Measurements from ENCODE around the gene SIM1. TPM values are rescaled to one million over a fixed set of nuclear protein-coding genes. Genes with fewer than 3 reads are reported as not detected.

Gene SIM1
- total and polyA plus RNA-seq, 12 donors = not detected

DNA sequence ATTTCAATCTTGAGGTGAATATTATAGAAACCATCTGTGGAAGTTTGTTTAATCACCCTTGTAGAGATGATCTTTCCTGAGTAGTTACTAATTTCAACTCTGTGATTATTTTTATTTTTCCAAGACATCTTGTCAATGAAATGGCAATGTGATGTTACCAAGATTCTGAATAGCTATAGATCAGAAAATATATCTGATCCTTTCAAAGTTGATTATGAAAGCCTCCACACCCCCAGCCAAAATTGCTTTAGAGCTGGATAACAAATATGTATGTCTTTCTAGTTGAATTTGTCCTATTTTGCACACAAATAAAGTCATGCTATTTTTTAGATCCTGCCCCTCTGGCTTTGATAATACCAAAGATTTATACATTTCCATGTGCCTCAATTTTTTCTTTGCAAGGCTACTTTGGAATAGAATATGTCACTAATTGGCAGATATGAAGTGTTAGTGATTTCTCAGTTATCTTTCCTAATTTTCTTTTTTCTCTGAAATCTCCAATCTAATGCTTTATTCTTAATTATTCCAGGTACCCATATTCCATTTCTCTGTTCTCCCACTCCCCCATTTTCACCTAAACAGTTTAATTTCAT, 5.0 kb downstream of the SIM1 start:
- ATAC-seq (no peak), DNase-seq (no peak)
- Histone ChIP-seq H3K27ac (no peak overlapping the region), H3K4me1 (peaks cover 0 to 27% (median 10%) of the 10 kb centered on the region in 9 donors), H3K36me3 (no peaks in the 10 kb centered on the region), H3K9me3 (no peaks in the 10 kb centered on the region), H3K4me3 (no peak overlapping the region), H3K27me3 (peaks cover 61 to 100% (median 100%) of the 10 kb centered on the region in 7 donors)
- no peak for TF ChIP-seq CTCF (IDR thresholded peaks at IDR 0.05)
- intact Hi-C loops (cut with DNase I) = no loop called here

GRCh38 chr6:100458841-100459591, 5.7 kb downstream of the SIM1 start:
- H3K4me3 ChIP-seq = no peak overlapping the region
- intact Hi-C loops (cut with DNase I) = no loop called here
- peaks cover 0 to 21% (median 6%) of the 10 kb centered on the region in 9 donors for H3K4me1 ChIP-seq
- H3K27me3 ChIP-seq = peaks cover 60 to 100% (median 100%) of the 10 kb centered on the region in 7 donors
- 13 to 18% methylated on average over 10 of the region's 10 CpGs for WGBS, 2 donors
- no peaks in the 10 kb centered on the region for H3K36me3 ChIP-seq
- ATAC-seq = no peak
- H3K9me3 ChIP-seq = no peaks in the 10 kb centered on the region
- H3K27ac ChIP-seq = no peak overlapping the region
- no peak for TF ChIP-seq CTCF (IDR thresholded peaks at IDR 0.05)
- no peak for DNase-seq

GRCh38 chr6:100457311-100457990, 7.3 kb downstream of the SIM1 start:
- Histone ChIP-seq H3K27me3 (peaks cover 52 to 100% (median 100%) of the 10 kb centered on the region in 7 donors), H3K27ac (no peak overlapping the region), H3K9me3 (no peaks in the 10 kb centered on the region), H3K4me1 (peaks cover 0 to 18% (median 4%) of the 10 kb centered on the region in 9 donors), H3K4me3 (no peak overlapping the region), H3K36me3 (no peaks in the 10 kb centered on the region)
- 12 to 20% methylated on average over 34 of the region's 34 CpGs for WGBS, 2 donors
- no peak for TF ChIP-seq CTCF (IDR thresholded peaks at IDR 0.05)
- intact Hi-C loops (cut with DNase I) = no loop called here
- DNase-seq (no peak), ATAC-seq (peak in 1 of 8 donors; percentile 27)

- ATAC-seq (no peak), DNase-seq (no peak)
- Histone ChIP-seq H3K27me3 (peaks cover 52 to 100% (median 100%) of the 10 kb centered on the region in 7 donors), H3K9me3 (no peaks in the 10 kb centered on the region), H3K36me3 (no peaks in the 10 kb centered on the region), H3K27ac (no peak overlapping the region), H3K4me3 (no peak overlapping the region), H3K4me1 (peaks cover 0 to 18% (median 4%) of the 10 kb centered on the region in 9 donors)
- intact Hi-C loops (cut with DNase I) = no loop called here
- WGBS, 2 donors = 11 to 23% methylated on average over 8 of the region's 8 CpGs
- TF ChIP-seq CTCF (IDR thresholded peaks at IDR 0.05) = no peak
Measured at GRCh38 chr6:100456908-100457235, 7.8 kb downstream of the SIM1 start.

Data from heart right ventricle (tissue), 16 donors.